Ovary (tissue), 3 donors: Measurements from ENCODE around the gene MAPK8IP3.

Experiments
- CTCF ChIP-seq, 3 donors: fragments of 450-650 bp in 2 of 3; fragments of 200-600 bp in 1 of 3; IDR thresholded peaks; one replicate each; pipeline versions ENCODE4 v1.5.1 to v1.8.0; 2016 to 2022; ENCODE audit warnings: antibody characterized with exemption in 3 of 3, mild to moderate bottlenecking in 1 of 3
- EP300 ChIP-seq: sonication (generic); formaldehyde crosslinking; IDR thresholded peaks from one replicate; pipeline ENCODE4 v1.6.1; 2017; ENCODE audit warnings: antibody characterized with exemption
- donor health status: DM: no; HTN: no; CAD: no.

GRCh38 chr16:1775846-1776671 is 70.1 kb downstream of the MAPK8IP3 start:
- TF ChIP-seq EP300 (no peak), CTCF (IDR thresholded peaks at IDR 0.05) (no peak)
